Neural cell (in vitro differentiated cells): Measurements from ENCODE around the gene OLIG3.

Experiments used
- EP300 ChIP-seq: fragments of 450-650 bp; conservative IDR thresholded peaks from 2 replicates; pipeline ENCODE4 v1.6.1; 2014; ENCODE audit warnings: antibody characterized with exemption, mild to moderate bottlenecking, moderate library complexity; ENCODE audit not compliant: poor library complexity, severe bottlenecking
- EZH2 ChIP-seq: fragments of 200-600, 300-800 bp; shearing (Covaris generic), sonication (generic); IDR thresholded peaks from 2 replicates; pipeline ENCODE4 v1.6.1; 2014; ENCODE audit warnings: antibody characterized with exemption, low read length, borderline replicate concordance, mild to moderate bottlenecking; ENCODE audit not compliant: insufficient read depth, poor library complexity, severe bottlenecking
- MXI1 ChIP-seq: fragments of 450-650 bp; conservative IDR thresholded peaks from 2 replicates; pipeline ENCODE4 v1.6.1; 2014; ENCODE audit warnings: antibody characterized with exemption, mild to moderate bottlenecking; ENCODE audit not compliant: poor library complexity, severe bottlenecking
- POLR2AphosphoS5 ChIP-seq: IDR thresholded peaks from 2 replicates; pipeline ENCODE4 v1.6.1; 2012
- SMC3 ChIP-seq: fragments of 450-650 bp; conservative IDR thresholded peaks from 2 replicates; pipeline ENCODE4 v1.6.1; 2014; ENCODE audit warnings: antibody characterized with exemption, mild to moderate bottlenecking, moderate library complexity; ENCODE audit not compliant: poor library complexity
- TF ChIP-seq, protein P1 (sequence below): fragments of 450-650 bp; IDR thresholded peaks from 2 replicates; pipeline ENCODE4 v1.5.1; 2014; ENCODE audit warnings: antibody characterized with exemption, mild to moderate bottlenecking, moderate library complexity; ENCODE audit not compliant: poor library complexity, severe bottlenecking

DNA sequence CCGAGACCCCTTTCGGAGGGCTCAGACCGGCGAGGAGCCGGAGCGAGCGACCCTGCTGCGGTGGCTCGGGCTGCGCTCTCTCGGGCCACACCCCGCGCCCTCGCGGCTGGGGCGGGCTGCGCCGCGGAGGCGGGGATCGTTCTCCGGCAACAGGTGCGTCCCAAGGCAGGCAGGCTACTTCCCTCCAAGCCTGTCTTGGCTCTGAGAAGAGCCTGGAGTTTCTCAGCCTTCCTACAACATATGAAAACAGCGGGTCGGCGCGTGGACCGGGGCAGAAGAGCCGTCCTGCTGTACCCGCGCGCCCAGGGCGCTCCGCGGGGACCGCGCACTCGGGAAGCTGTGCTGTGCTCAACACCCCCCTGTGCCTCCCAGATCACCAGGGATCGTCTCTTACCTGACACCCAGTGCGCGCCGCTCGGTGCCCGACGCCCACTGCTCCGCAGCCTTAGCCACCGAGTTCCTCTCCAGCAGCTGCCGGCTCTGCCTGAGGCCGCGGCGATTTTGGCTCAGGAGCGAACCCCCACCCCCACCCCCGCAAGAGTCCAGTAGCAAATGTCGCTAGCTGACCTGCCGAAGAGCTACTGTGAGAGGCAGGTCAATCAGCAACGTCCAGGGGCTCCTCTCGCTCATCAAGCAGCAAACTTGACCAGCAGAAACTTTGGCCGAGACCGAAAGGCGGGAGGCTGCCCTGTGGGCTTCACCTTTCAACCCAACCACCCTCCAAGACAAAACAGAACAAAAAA, 3.7 kb upstream of the OLIG3 start:
- TF ChIP-seq, protein P1, sequence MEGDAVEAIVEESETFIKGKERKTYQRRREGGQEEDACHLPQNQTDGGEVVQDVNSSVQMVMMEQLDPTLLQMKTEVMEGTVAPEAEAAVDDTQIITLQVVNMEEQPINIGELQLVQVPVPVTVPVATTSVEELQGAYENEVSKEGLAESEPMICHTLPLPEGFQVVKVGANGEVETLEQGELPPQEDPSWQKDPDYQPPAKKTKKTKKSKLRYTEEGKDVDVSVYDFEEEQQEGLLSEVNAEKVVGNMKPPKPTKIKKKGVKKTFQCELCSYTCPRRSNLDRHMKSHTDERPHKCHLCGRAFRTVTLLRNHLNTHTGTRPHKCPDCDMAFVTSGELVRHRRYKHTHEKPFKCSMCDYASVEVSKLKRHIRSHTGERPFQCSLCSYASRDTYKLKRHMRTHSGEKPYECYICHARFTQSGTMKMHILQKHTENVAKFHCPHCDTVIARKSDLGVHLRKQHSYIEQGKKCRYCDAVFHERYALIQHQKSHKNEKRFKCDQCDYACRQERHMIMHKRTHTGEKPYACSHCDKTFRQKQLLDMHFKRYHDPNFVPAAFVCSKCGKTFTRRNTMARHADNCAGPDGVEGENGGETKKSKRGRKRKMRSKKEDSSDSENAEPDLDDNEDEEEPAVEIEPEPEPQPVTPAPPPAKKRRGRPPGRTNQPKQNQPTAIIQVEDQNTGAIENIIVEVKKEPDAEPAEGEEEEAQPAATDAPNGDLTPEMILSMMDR: no peak
- TF ChIP-seq EZH2 (peak; percentile 69), EP300 (no peak), POLR2AphosphoS5 (no peak), SMC3 (no peak), MXI1 (no peak)
